GM12865 (cell line): ENCODE measurements around the gene TWNK.

ENCODE experiments used
- DNase-seq: peaks from one replicate; pipeline ENCODE4 v3.0.0; 2010; ENCODE audit warnings: low read depth
- H3K4me3 ChIP-seq: 2 replicates; pipeline ENCODE4 v1.5.1; 2011; ENCODE audit warnings: mild to moderate bottlenecking, low read depth, low read length, control low read depth
- TF ChIP-seq, protein P1 (sequence below): IDR thresholded peaks from 2 replicates; pipeline ENCODE4 v1.5.1; 2011; ENCODE audit warnings: low read length, control low read depth, low read depth, inconsistent platforms; ENCODE audit not compliant: insufficient read depth; ENCODE audit errors: missing control alignments

Gene TWNK

DNA sequence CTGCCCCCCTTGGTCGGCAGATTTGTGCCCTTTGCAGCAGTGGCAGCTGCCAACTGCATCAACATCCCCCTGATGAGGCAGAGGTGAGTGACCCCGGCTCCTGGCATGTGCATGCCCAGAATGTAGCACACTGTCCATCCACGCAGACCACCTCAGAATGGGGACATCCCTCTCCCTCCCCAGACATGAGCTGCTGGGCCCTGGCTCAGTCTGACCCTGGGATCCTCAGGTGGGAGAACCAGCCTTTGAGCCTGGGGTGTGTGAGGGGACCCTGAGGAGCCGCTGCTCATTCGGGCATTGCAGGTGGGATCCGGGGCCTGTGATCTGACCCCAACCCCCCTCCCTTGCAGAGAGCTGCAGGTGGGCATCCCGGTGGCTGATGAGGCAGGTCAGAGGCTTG is 49.4 kb downstream of the TWNK start:
- no peak for DNase-seq
- TF ChIP-seq, protein P1, sequence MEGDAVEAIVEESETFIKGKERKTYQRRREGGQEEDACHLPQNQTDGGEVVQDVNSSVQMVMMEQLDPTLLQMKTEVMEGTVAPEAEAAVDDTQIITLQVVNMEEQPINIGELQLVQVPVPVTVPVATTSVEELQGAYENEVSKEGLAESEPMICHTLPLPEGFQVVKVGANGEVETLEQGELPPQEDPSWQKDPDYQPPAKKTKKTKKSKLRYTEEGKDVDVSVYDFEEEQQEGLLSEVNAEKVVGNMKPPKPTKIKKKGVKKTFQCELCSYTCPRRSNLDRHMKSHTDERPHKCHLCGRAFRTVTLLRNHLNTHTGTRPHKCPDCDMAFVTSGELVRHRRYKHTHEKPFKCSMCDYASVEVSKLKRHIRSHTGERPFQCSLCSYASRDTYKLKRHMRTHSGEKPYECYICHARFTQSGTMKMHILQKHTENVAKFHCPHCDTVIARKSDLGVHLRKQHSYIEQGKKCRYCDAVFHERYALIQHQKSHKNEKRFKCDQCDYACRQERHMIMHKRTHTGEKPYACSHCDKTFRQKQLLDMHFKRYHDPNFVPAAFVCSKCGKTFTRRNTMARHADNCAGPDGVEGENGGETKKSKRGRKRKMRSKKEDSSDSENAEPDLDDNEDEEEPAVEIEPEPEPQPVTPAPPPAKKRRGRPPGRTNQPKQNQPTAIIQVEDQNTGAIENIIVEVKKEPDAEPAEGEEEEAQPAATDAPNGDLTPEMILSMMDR, result no peak
- H3K4me3 ChIP-seq, result no peak overlapping the region

DNA sequence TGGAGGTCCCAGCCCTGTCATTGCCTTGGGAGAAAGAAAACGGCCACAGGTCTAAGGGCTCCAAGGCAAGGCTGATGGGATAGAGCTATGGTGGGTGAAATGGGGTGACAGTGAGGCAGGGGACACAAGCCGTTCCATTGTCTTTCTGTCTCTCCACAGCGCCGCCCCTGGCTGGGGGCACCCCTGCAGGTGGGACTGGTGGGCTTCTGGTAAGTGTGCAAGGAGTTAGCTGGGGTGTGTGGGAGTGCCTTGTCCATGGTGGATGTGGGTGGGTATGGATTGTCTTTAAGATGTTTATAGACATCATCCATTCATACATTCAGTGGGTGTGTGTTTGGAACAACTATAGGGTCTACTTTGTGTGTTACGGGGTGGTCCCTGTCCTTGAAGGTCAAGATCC is 51.1 kb downstream of the TWNK start:
- TF ChIP-seq, protein P1, result no peak
- DNase-seq, result no peak
- H3K4me3 ChIP-seq, result no peak overlapping the region

DNA sequence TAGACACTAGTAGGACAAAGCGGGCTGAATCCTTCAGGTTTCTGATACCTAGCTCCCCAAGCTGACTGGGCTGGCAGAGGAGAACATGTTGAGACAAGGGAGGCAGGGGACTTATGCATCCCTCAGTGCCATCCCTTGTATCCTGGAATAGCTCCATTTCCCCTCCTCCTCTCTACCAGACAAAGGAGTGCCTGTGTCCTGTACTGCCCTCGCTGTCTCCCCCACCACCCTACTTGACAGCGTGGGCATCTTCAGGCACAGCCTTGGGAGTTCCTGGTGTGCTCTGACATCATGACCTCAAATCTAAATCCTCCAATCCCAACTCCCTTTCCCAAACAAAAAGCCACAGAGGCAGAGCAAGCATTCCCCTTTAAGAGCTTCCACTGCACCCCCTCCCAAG is 52.7 kb downstream of the TWNK start:
- TF ChIP-seq, protein P1, result no peak
- DNase-seq, result no peak
- no peak overlapping the region for H3K4me3 ChIP-seq

DNA sequence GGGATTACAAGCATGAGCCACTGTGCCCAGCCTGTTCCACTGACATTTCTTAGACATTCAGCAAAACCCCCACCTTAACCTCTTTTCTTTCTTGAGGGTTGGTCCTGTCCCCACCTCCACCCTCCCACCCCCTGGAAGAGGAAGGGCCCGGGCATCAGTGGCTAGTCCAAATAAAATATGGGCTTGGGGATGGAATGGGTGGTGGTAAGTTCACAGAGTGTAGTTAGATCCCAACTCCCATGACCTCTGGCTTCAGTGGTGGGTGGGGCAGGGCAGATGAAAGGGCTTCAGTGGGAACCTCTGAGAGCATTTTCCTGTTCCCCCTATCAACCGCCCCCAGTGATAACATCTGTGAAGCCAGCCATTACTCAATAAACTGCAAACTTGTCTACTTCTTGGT is 53.5 kb downstream of the TWNK start:
- DNase-seq, result no peak
- no peak overlapping the region for H3K4me3 ChIP-seq
- TF ChIP-seq, protein P1, result no peak

DNA sequence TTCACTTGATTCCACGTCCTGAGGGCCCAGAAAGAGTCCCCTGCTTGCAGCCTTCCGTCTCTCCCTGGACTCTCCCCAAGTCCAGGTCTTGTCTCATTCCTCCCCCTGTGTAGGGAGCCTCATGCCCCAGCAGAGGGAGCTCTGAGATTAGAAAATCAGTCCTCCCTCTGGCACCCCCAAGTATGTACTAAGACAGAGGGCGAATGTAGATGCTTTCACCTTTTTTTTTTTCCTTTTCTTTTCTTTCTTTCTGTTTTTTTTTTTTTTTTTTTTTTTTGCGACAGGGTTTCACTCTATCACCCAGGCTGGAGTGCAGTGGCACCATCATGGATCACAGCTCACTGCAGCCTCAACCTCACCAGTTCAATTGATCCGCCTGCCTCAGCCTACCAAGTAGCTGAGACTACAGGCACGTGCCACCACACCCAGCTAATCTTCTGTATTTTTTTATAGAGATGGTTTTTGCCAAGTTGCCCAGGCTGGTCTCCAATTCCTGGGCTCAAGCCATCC is 54.0 kb downstream of the TWNK start:
- TF ChIP-seq, protein P1, result peak; percentile 84
- DNase-seq, result peak; percentile 89
- no peak overlapping the region for H3K4me3 ChIP-seq

DNA sequence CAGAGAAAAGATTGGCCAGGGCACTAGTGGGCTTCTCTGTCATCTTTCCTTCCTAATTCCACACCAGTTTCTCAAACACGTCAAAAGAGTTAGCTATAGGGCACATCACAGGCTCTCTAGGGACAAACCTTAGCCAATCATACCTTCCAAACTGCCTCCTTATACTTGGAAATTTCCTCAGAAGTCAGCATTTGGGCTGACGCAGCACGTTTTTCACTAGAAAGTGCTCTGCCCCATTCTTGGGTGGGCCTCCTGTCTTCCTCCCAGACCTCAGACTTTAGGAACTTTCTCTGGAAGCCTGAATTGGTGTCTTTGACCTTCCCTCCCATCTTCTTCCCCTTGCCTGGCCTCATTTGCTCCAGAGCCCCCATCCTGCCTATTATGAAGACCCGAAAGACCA is 54.8 kb downstream of the TWNK start:
- TF ChIP-seq, protein P1, result no peak
- DNase-seq, result no peak
- no peak overlapping the region for H3K4me3 ChIP-seq

DNA sequence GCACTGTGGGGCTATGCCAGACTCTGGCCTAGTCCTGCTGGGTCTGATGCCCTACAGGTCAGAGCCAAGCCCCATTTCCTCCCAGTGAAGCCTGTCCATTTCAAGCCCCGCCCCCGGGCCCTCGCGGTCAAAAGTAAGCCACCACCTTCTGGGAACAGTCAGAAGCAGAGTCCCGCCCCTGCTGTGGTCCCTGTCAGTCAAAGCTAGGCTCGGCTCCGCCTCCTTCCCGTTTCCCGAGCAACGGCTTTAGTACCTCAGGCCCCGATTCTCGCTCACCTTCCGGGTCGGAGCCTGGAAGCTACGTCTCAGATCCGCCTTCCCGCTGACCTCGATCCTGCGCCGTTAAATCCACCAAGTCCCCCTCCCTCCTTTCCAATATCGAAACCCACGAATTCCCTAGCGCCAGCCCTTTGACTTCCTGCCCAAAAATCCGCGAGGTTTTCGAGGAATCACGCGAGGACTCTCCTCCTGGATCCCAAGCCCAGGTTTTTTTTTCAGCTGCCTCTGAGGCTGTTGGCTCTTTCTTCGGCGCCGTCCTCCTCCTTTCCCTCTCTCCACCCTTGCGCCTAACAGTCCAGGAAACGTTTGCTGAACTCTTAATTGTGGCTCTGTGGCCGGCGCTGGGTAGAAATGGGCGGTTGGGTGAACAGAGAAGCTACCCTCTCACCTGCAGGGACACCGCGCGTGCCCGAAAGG is 55.5 kb downstream of the TWNK start:
- TF ChIP-seq, protein P1, result no peak
- H3K4me3 ChIP-seq, result peak overlapping the region; percentile 69
- peak; percentile 95 for DNase-seq
